Type B pancreatic cell (in vitro differentiated cells): ENCODE results near the gene CELA3B. TPM values are rescaled to one million over a fixed set of nuclear protein-coding genes. Genes with fewer than 3 reads are reported as not detected.

ENCODE experiments used
- DNase-seq: peaks from one replicate; pipeline ENCODE4 v3.0.0; 2021; ENCODE audit warnings: mixed read lengths; ENCODE audit not compliant: unreplicated experiment; ENCODE audit errors: extremely low spot score
- H3K27ac Mint-ChIP-seq: 2 replicates; pipeline ENCODE4 v1.8.0; 2021; ENCODE audit warnings: mild to moderate bottlenecking, mixed read lengths
- H3K27me3 Mint-ChIP-seq: 2 replicates; pipeline ENCODE4 v1.8.0; 2021; ENCODE audit warnings: mixed read lengths
- H3K36me3 Mint-ChIP-seq: 2 replicates; pipeline ENCODE4 v1.8.0; 2021; ENCODE audit warnings: mixed read lengths
- H3K4me1 Mint-ChIP-seq: one replicate; pipeline ENCODE4 v1.8.0; 2021; ENCODE audit warnings: mixed read lengths; ENCODE audit not compliant: unreplicated experiment
- H3K4me3 Mint-ChIP-seq: 2 replicates; pipeline ENCODE4 v1.8.0; 2021; ENCODE audit warnings: mild to moderate bottlenecking, mixed read lengths
- H3K9me3 Mint-ChIP-seq: 2 replicates; pipeline ENCODE4 v1.8.0; 2021; ENCODE audit warnings: mixed read lengths
- CTCF ChIP-seq: fragments of 200-600 bp; sonication (generic); conservative IDR thresholded peaks from 2 replicates; pipeline ENCODE4 v1.5.0; 2021; ENCODE audit warnings: antibody characterized with exemption, mild to moderate bottlenecking
- total RNA-seq: library from RNA; stranded (reverse); gene quantifications from 2 replicates; pipeline ENCODE4 v1.2.1, GENCODE V29; 2021; ENCODE audit warnings: low replicate concordance

The CELA3B gene
- total RNA-seq, 1 donor from 2014 or later, result not detected

- H3K36me3 Mint-ChIP-seq, result no peaks in the 10 kb centered on the region
- no peak for TF ChIP-seq CTCF
- no peak overlapping the region for H3K4me3 Mint-ChIP-seq
- DNase-seq, result no peak
- H3K4me1 Mint-ChIP-seq, result no peaks in the 10 kb centered on the region
- no peaks in the 10 kb centered on the region for H3K27me3 Mint-ChIP-seq
- H3K9me3 Mint-ChIP-seq, result no peaks in the 10 kb centered on the region
- no peak overlapping the region for H3K27ac Mint-ChIP-seq
Observed at GRCh38 chr1:21951226-21951870, 25.5 kb upstream of the CELA3B start.

DNA sequence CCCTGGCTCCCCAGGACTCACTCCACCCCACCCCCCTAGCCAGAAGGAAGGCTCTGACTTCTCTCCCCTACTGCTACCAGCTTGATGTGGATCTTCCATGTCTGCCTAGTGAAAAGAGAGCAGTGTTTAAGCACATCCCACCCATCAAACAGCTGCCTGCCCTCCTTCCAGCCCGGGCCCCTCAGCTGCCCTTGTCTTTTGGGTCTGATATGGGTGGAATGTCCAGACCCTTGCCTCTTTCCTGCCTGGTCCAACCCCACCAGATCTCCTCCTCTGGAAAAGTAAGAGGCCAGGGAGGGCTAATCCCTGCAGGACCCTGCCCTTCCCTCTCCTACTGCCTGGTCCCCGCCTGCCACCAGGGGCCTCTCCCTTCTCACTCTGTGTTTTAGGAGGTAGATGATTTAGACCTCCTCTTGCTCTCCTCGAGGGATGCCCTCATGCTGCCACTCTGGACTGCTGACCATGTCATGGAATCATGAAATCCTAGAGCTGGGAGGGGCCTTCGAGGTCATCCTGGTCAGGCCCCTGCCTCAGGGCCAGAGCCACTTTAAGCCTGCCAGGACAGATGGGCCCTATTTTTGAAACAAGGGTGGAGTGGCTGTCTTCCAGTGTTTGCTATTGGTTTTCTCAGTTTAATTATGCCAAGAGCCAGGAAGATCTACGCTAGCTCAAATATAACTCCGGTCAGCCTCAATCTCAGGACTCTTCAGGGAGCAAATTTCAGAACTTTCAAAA lies 23.9 kb upstream of the CELA3B start:
- Mint-ChIP-seq H3K9me3 (no peaks in the 10 kb centered on the region), H3K4me1 (peaks cover 1% of the 10 kb centered on the region), H3K36me3 (no peaks in the 10 kb centered on the region), H3K27me3 (no peaks in the 10 kb centered on the region), H3K4me3 (no peak overlapping the region), H3K27ac (no peak overlapping the region)
- no peak for DNase-seq
- no peak for TF ChIP-seq CTCF

DNA sequence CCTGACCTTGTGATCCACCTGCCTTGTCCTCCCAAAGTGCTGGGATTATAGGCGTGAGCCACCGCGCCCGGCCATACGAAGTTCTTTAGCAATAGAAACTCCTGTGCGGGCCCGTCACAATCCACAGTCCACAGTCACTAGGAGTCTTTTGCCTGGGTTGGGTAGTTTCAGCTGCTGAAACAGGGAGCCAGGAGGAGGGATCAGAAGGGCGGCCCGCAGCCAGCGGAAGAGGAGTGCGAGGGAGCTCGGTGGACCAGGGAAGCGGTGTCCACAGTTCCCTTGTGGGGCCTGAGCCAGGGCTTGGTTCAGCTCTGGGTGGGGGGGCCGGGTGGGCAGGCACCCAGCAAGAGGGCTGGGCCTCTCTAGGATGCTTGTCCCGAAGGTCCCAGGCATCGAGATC lies 21.8 kb upstream of the CELA3B start:
- peaks cover 8% of the 10 kb centered on the region for H3K4me1 Mint-ChIP-seq
- H3K9me3 Mint-ChIP-seq, result no peaks in the 10 kb centered on the region
- no peaks in the 10 kb centered on the region for H3K27me3 Mint-ChIP-seq
- H3K36me3 Mint-ChIP-seq, result no peaks in the 10 kb centered on the region
- H3K4me3 Mint-ChIP-seq, result no peak overlapping the region
- no peak for DNase-seq
- H3K27ac Mint-ChIP-seq, result no peak overlapping the region
- no peak for TF ChIP-seq CTCF

- Mint-ChIP-seq H3K27me3 (no peaks in the 10 kb centered on the region), H3K27ac (no peak overlapping the region), H3K36me3 (no peaks in the 10 kb centered on the region), H3K4me3 (no peak overlapping the region), H3K9me3 (no peaks in the 10 kb centered on the region), H3K4me1 (peaks cover 8% of the 10 kb centered on the region)
- DNase-seq, result no peak
- TF ChIP-seq CTCF, result no peak
Observed at GRCh38 chr1:21955501-21956281, 21.1 kb upstream of the CELA3B start.

GRCh38 chr1:21956720-21957552 lies 19.9 kb upstream of the CELA3B start:
- no peaks in the 10 kb centered on the region for H3K9me3 Mint-ChIP-seq
- no peaks in the 10 kb centered on the region for H3K36me3 Mint-ChIP-seq
- no peak for TF ChIP-seq CTCF
- DNase-seq, result no peak
- peaks cover 8% of the 10 kb centered on the region for H3K4me1 Mint-ChIP-seq
- no peaks in the 10 kb centered on the region for H3K27me3 Mint-ChIP-seq
- H3K27ac Mint-ChIP-seq, result peak overlapping the region; percentile 64
- H3K4me3 Mint-ChIP-seq, result no peak overlapping the region
